ENCODE results near the gene MS4A10. TPM values are rescaled to one million over a fixed set of nuclear protein-coding genes. Genes with fewer than 3 reads are reported as not detected.

The MS4A10 gene
- total RNA-seq (2011; cell fraction: chromatin; rRNA removed; ENCODE audit: low replicate concordance), result not detected in 2 replicates
- not detected in 2 replicates for total RNA-seq (2011; cell fraction: nucleolus; rRNA removed)
- total RNA-seq (2011; cell fraction: nucleoplasm; rRNA removed), result not detected in 2 replicates
- total RNA-seq (2014; rRNA removed) (not detected in 2 replicates), total RNA-seq (2014; rRNA removed; fragmentation: Illumina TruSeq; extraction: Trizol) (not detected in 2 replicates), total RNA-seq (2015; rRNA removed; fragmentation: Illumina TruSeq; extraction: Trizol) (not detected in 2 replicates), total RNA-seq (2021) (not detected in 2 replicates), polyA plus RNA-seq (2011; rRNA removed) (not detected in 2 replicates), polyA plus RNA-seq (2014; fragmentation: Illumina TruSeq; extraction: Trizol) (not detected in 2 replicates), polyA plus RNA-seq (2014; fragmentation: Nextera tagmentation; extraction: Ambion mirVana) (not detected), polyA plus RNA-seq (2014; rRNA removed) (not detected in 2 replicates), polyA minus RNA-seq (2011; rRNA and poly(A)+ RNA removed) (not detected in 2 replicates), Bru-seq, nascent RNA (not detected), BruChase-seq, experiment 1, labeled RNA remaining after a 2-hour chase (not detected), BruChase-seq, experiment 2, labeled RNA remaining after a 6-hour chase (not detected)
- not detected in 2 replicates for polyA plus RNA-seq (2011; cell fraction: cytosol; rRNA removed)
- polyA plus RNA-seq (2011; cell fraction: nucleus; rRNA removed), result not detected in 2 replicates
- polyA plus RNA-seq (2012), result not detected in 2 replicates
- not detected in 2 replicates for polyA minus RNA-seq (2011; cell fraction: cytosol; rRNA and poly(A)+ RNA removed)
- not detected in 2 replicates for polyA minus RNA-seq (2011; cell fraction: nucleus; rRNA and poly(A)+ RNA removed)
- long read RNA-seq, experiment 1, result 0 reads
- long read RNA-seq, experiment 2, result 0 reads
- long read RNA-seq, experiment 3, result 0 reads

GRCh38 chr11:60785136-60785535, at the start of gene MS4A10:
TSS of gene MS4A10 (plus strand) at chr11:60785333. CDS start at chr11:60790336, 5,003 bp downstream.
- Histone ChIP-seq H3K27ac (ENCODE audit: extremely low read depth, low read depth, low read length) (no peak within 1 kb of the TSS), H3K9ac (ENCODE audit: insufficient read depth in 1 of 2, low read depth in 2 of 2, low read length in 2 of 2) (no peak within 1 kb of the TSS), H3K4me2 (ENCODE audit: insufficient read depth, low read length) (no peak within 1 kb of the TSS), H3K36me3 (ENCODE audit: control insufficient read depth, insufficient read depth, low read length) (no peaks in the 10 kb centered on the region), H4K20me1 (replicated peaks; ENCODE audit: control insufficient read depth, insufficient read depth, low read length) (no peaks in the 10 kb centered on the region), H2AFZ (ENCODE audit: low read depth, low read length) (no peak within 1 kb of the TSS), H3K4me1 (replicated peaks in 1 of 2; ENCODE audit: control insufficient read depth in 2 of 2, insufficient read depth in 2 of 2, low read length in 2 of 2) (peaks cover 2% of the 10 kb centered on the region in 2 experiments; a peak in 2 of 5 replicates), H3K79me2 (ENCODE audit: control insufficient read depth, insufficient read depth, low read length) (no peaks in the 10 kb centered on the region), H3K4me3 (no peak within 1 kb of the TSS), H3K27me3 (ENCODE audit: control insufficient read depth in 2 of 2, insufficient read depth in 2 of 2, low read length in 2 of 2) (peaks cover 0 to 14% of the 10 kb centered on the region in 2 experiments; a peak in 2 of 5 replicates), H3K9me1 (ENCODE audit: control insufficient read depth, insufficient read depth, low read length) (no peaks in the 10 kb centered on the region), H3K9me3 (replicated peaks; ENCODE audit: control insufficient read depth, insufficient read depth, low read depth, low read length) (no peaks in the 10 kb centered on the region)
- no TSS peak for BruUV-seq (replicated peaks)
- intact Hi-C loops (cut with micrococcal nuclease) (no loop called here), in situ Hi-C loops (cut with MboI) (no loop called here)
- TF ChIP-seq GABPA (tag; conservative IDR thresholded peaks at IDR 0.05; ENCODE audit: low read depth), result no peak
- ChIA-PET CTCF (ENCODE audit: low intra/inter-chr PET ratio) (no interaction called here), POLR2A (interaction anchor here (1.4 kb wide), 1 partner anchor 17 kb away, joined by 3 read pairs; no protein-coding TSS in a partner anchor)
- 8% methylated on average over 8 of the region's 9 CpGs for WGBS (ENCODE audit: insufficient coverage, low coverage, missing lambda C conversion rate)
- no peak for FAIRE-seq
- no peak for ATAC-seq
- no peak for DNase-seq (ENCODE audit: extremely low read depth in 1 of 4, low spot score in 3 of 4)

GRCh38 chr11:60739114-60739513, 46.0 kb upstream of the MS4A10 start:
- H3K4me1 ChIP-seq (replicated peaks in 1 of 2; ENCODE audit: control insufficient read depth in 2 of 2, insufficient read depth in 2 of 2, low read length in 2 of 2), result no peaks in the 10 kb centered on the region
- ATAC-seq (peak; percentile 65; the same call in 2 of the 3 replicates), DNase-seq (ENCODE audit: extremely low read depth in 1 of 4, low spot score in 3 of 4) (peak in 2 of 4 experiments; percentile 15 to 21), FAIRE-seq (no peak)
- peaks cover 5 to 27% of the 10 kb centered on the region in 2 experiments; a peak in 3 of 5 replicates for H3K27me3 ChIP-seq (ENCODE audit: control insufficient read depth in 2 of 2, insufficient read depth in 2 of 2, low read length in 2 of 2)
- POLR2A ChIA-PET, result interaction anchor here (0.6 kb wide), 1 partner anchor 40 kb away, joined by 3 read pairs; no protein-coding TSS in a partner anchor
- H3K9me1 ChIP-seq (ENCODE audit: control insufficient read depth, insufficient read depth, low read length), result no peaks in the 10 kb centered on the region
- no peaks in the 10 kb centered on the region for H4K20me1 ChIP-seq (replicated peaks; ENCODE audit: control insufficient read depth, insufficient read depth, low read length)
- intact Hi-C loops (cut with micrococcal nuclease) (no loop called here), in situ Hi-C loops (cut with MboI) (no loop called here)
- H3K4me3 ChIP-seq, result no peak overlapping the region
- BruUV-seq (replicated peaks), result no TSS peak
- H3K9ac ChIP-seq (ENCODE audit: insufficient read depth in 1 of 2, low read depth in 2 of 2, low read length in 2 of 2), result no peak overlapping the region
- TF ChIP-seq CTCF (IDR thresholded peaks at IDR 0.05 in 2 of 3, conservative IDR thresholded peaks at IDR 0.05 in 1 of 3; ENCODE audit: insufficient read depth in 2 of 3, low read depth in 1 of 3, low read length in 3 of 3) (0 out of 6 replicates have a peak, but pooled peaks of 2 of the 3 experiments have one; percentile 12 to 30), GTF2A2 (tag; IDR thresholded peaks at IDR 0.05) (no peak)
- H3K9me3 ChIP-seq (replicated peaks; ENCODE audit: control insufficient read depth, insufficient read depth, low read depth, low read length), result no peaks in the 10 kb centered on the region
- no peaks in the 10 kb centered on the region for H3K79me2 ChIP-seq (ENCODE audit: control insufficient read depth, insufficient read depth, low read length)
- WGBS (ENCODE audit: insufficient coverage, low coverage, missing lambda C conversion rate), result 1% methylated on average over 7 of the region's 7 CpGs
- no peaks in the 10 kb centered on the region for H3K36me3 ChIP-seq (ENCODE audit: control insufficient read depth, insufficient read depth, low read length)
- CTCF ChIA-PET (ENCODE audit: low intra/inter-chr PET ratio), result no interaction called here
- no peak overlapping the region for H2AFZ ChIP-seq (ENCODE audit: low read depth, low read length)
- H3K27ac ChIP-seq (ENCODE audit: extremely low read depth, low read depth, low read length), result no peak overlapping the region
- no peak overlapping the region for H3K4me2 ChIP-seq (ENCODE audit: insufficient read depth, low read length)
